ENCODE data around the gene GOLT1B.
"Not testable (repeated sequence)": the region's sequence is repeated elsewhere in the genome, so short reads cannot be mapped to it uniquely, and the experiment has no call there.

The GOLT1B gene

GRCh38 chr12:21501258-21502163, at the start of gene GOLT1B, which contains the start of gene RECQL:
Gene GOLT1B (plus strand): TSS chr12:21501789. CDS start chr12:21501924, 135 bp downstream.
Gene RECQL (minus strand): TSS chr12:21501635. CDS start chr12:21499570, 2,065 bp downstream.
- DNase-seq = peak; percentile 96

- peak; percentile 51 for DNase-seq
Observed at GRCh38 chr12:21453312-21453852, 48.2 kb upstream of the GOLT1B start.

- peak; percentile 69 for DNase-seq
Observed at GRCh38 chr12:21456291-21456780, 45.3 kb upstream of the GOLT1B start.

GRCh38 chr12:21459474-21459873, 42.1 kb upstream of the GOLT1B start:
- DNase-seq = no peak

- DNase-seq = not testable (repeated sequence)
Observed at GRCh38 chr12:21467334-21467733, 34.3 kb upstream of the GOLT1B start.

GRCh38 chr12:21471294-21471693, 30.3 kb upstream of the GOLT1B start:
- DNase-seq = no peak

- no peak for DNase-seq
Observed at GRCh38 chr12:21472197-21472823, 29.3 kb upstream of the GOLT1B start.

- DNase-seq = no peak
Observed at GRCh38 chr12:21475552-21475951, 26.0 kb upstream of the GOLT1B start.

- no peak for DNase-seq
Observed at GRCh38 chr12:21476949-21477348, 24.6 kb upstream of the GOLT1B start.

GRCh38 chr12:21478756-21479455, 22.7 kb upstream of the GOLT1B start:
- no peak for DNase-seq

- DNase-seq = no peak
Observed at GRCh38 chr12:21483531-21483930, 18.1 kb upstream of the GOLT1B start.

- no peak for DNase-seq
Observed at GRCh38 chr12:21485998-21486397, 15.6 kb upstream of the GOLT1B start.

GRCh38 chr12:21499765-21500164, 1.8 kb upstream of the GOLT1B start:
- no peak for DNase-seq

GRCh38 chr12:21500786-21501257, 767 bp upstream of the GOLT1B start:
- DNase-seq = no peak

- DNase-seq = peak; percentile 42
Observed at GRCh38 chr12:21502164-21502496, 541 bp downstream of the GOLT1B start.

- DNase-seq = no peak
Observed at GRCh38 chr12:21502872-21503271, 1.3 kb downstream of the GOLT1B start.

GRCh38 chr12:21505888-21506287, 4.3 kb downstream of the GOLT1B start:
- no peak for DNase-seq

- DNase-seq = no peak
Observed at GRCh38 chr12:21507849-21508248, 6.3 kb downstream of the GOLT1B start.

- peak; percentile 40 for DNase-seq
Observed at GRCh38 chr12:21509768-21510167, 8.2 kb downstream of the GOLT1B start.

- DNase-seq = no peak
Observed at GRCh38 chr12:21516281-21516680, 14.7 kb downstream of the GOLT1B start.

- DNase-seq = no peak
Observed at GRCh38 chr12:21518451-21518850, 16.9 kb downstream of the GOLT1B start.

GRCh38 chr12:21521541-21521940, 20.0 kb downstream of the GOLT1B start:
- no peak for DNase-seq

- DNase-seq = no peak
Observed at GRCh38 chr12:21523148-21523547, 21.6 kb downstream of the GOLT1B start.
